GM23338 (cell line): ENCODE measurements around the gene RTN4RL1. TPM values are rescaled to one million over a fixed set of nuclear protein-coding genes. Genes with fewer than 3 reads are reported as not detected.

Experiments used
- ATAC-seq: fragments of 200-7000 bp; cut with Tn5 transposase; 3 replicates; pipeline ENCODE4 v1.9.1; 2020
- DNase-seq: peaks from one replicate; pipeline ENCODE4 v3.0.0-alpha.2; 2015; ENCODE audit warnings: low spot score
- H2AFZ ChIP-seq: fragments of 200-600 bp; sonication (generic); 2 replicates; pipeline ENCODE4 v1.8.0; 2016; ENCODE audit warnings: antibody characterized with exemption, mild to moderate bottlenecking, moderate library complexity
- H3F3A ChIP-seq: fragments of 200-600 bp; sonication (generic); replicated peaks from 2 replicates; pipeline ENCODE4 v1.8.0; 2017; ENCODE audit warnings: antibody characterized with exemption, mixed run types, low read depth
- H3K27ac ChIP-seq: fragments of 200-600 bp; sonication (generic); 2 replicates; pipeline ENCODE4 v1.6.1; 2016; ENCODE audit warnings: low read depth
- H3K27me3 ChIP-seq: fragments of 200-600 bp; sonication (generic); 2 replicates; pipeline ENCODE4 v1.8.0; 2016; ENCODE audit warnings: mild to moderate bottlenecking, mixed run types, moderate library complexity; ENCODE audit not compliant: insufficient read depth
- H3K36me3 ChIP-seq: fragments of 200-600 bp; sonication (generic); 2 replicates; pipeline ENCODE4 v1.8.0; 2016; ENCODE audit warnings: mild to moderate bottlenecking; ENCODE audit not compliant: insufficient read depth
- H3K4me1 ChIP-seq: fragments of 200-600 bp; sonication (generic); 2 replicates; pipeline ENCODE4 v1.8.0; 2016; ENCODE audit warnings: mild to moderate bottlenecking, moderate library complexity; ENCODE audit not compliant: insufficient read depth
- H3K4me2 ChIP-seq: fragments of 200-600 bp; sonication (generic); 2 replicates; pipeline ENCODE4 v1.7.1; 2017; ENCODE audit warnings: mixed run types
- H3K4me3 ChIP-seq: fragments of 200-600 bp; sonication (generic); 2 replicates; pipeline ENCODE4 v1.6.1; 2016; ENCODE audit warnings: mixed run types
- H3K79me2 ChIP-seq: fragments of 200-600 bp; sonication (generic); replicated peaks from 2 replicates; pipeline ENCODE4 v1.8.0; 2017; ENCODE audit warnings: mild to moderate bottlenecking; ENCODE audit not compliant: insufficient read depth
- H3K9me2 ChIP-seq: fragments of 200-600 bp; sonication (generic); 2 replicates; pipeline ENCODE4 v1.8.0; 2017; ENCODE audit not compliant: insufficient read depth
- H4K20me1 ChIP-seq: fragments of 200-600 bp; sonication (generic); replicated peaks from 2 replicates; pipeline ENCODE4 v1.8.0; 2017; ENCODE audit warnings: mild to moderate bottlenecking; ENCODE audit not compliant: insufficient read depth
- H3K27ac Mint-ChIP-seq: 2 replicates; pipeline ENCODE4 v1.8.0; 2020; ENCODE audit warnings: inconsistent platforms, mild to moderate bottlenecking, moderate library complexity, mixed read lengths
- H3K27me3 Mint-ChIP-seq: 3 replicates; pipeline ENCODE4 v1.8.0; 2022; ENCODE audit warnings: low read depth, mild to moderate bottlenecking, moderate library complexity, mixed read lengths, inconsistent platforms; ENCODE audit not compliant: insufficient read depth, poor library complexity
- H3K36me3 Mint-ChIP-seq: 3 replicates; pipeline ENCODE4 v1.8.0; 2021; ENCODE audit warnings: low read depth, mild to moderate bottlenecking, inconsistent platforms, moderate library complexity, mixed read lengths
- H3K4me1 Mint-ChIP-seq: 3 replicates; pipeline ENCODE4 v1.8.0; 2020; ENCODE audit warnings: mild to moderate bottlenecking, inconsistent platforms, mixed read lengths
- H3K4me3 Mint-ChIP-seq: 3 replicates; pipeline ENCODE4 v1.8.0; 2021; ENCODE audit warnings: moderate library complexity, mild to moderate bottlenecking, inconsistent platforms, mixed read lengths
- H3K9me3 Mint-ChIP-seq: 3 replicates; pipeline ENCODE4 v1.8.0; 2020; ENCODE audit warnings: moderate library complexity, mild to moderate bottlenecking, inconsistent platforms, mixed read lengths
- CREB1 ChIP-seq: fragments of 250-450 bp; sonication (Bioruptor Pico); IDR thresholded peaks from 2 replicates; pipeline ENCODE4 v1.5.0; 2020; ENCODE audit warnings: low read depth, mild to moderate bottlenecking, moderate library complexity
- CTCF ChIP-seq, 2 experiments: fragments of 200-600 bp in 1 of 2; sonication (generic) in 1 of 2; conservative IDR thresholded peaks; 2 replicates each; pipeline versions ENCODE4 v1.5.1 to v1.6.1; 2016 to 2017; ENCODE audit warnings: antibody characterized with exemption in 2 of 2, low read depth in 2 of 2, mild to moderate bottlenecking in 2 of 2, moderate library complexity in 1 of 2
- ETS1 ChIP-seq: IDR thresholded peaks from 2 replicates; pipeline ENCODE4 v1.6.1; 2016; ENCODE audit warnings: antibody characterized with exemption
- EZH2 ChIP-seq: fragments of 200-600 bp; sonication (generic); IDR thresholded peaks from one replicate; pipeline ENCODE4 v1.8.0; 2017; ENCODE audit warnings: antibody characterized with exemption, mild to moderate bottlenecking, low read depth; ENCODE audit not compliant: unreplicated experiment
- EZH2phosphoT487 ChIP-seq: fragments of 200-600 bp; sonication (generic); IDR thresholded peaks from one replicate; pipeline ENCODE4 v1.8.1; 2018; ENCODE audit warnings: antibody characterized with exemption; ENCODE audit not compliant: unreplicated experiment
- JUNB ChIP-seq: IDR thresholded peaks from one replicate; pipeline ENCODE4 v1.6.1; 2016; ENCODE audit warnings: antibody characterized with exemption; ENCODE audit not compliant: unreplicated experiment
- NANOG ChIP-seq: IDR thresholded peaks from 2 replicates; pipeline ENCODE4 v1.6.1; 2016; ENCODE audit warnings: antibody characterized with exemption, borderline replicate concordance
- POLR2AphosphoS5 ChIP-seq: IDR thresholded peaks from 2 replicates; pipeline ENCODE4 v1.6.1; 2016; ENCODE audit warnings: antibody characterized with exemption, low read depth
- STAT1 ChIP-seq: IDR thresholded peaks from one replicate; pipeline ENCODE4 v1.6.1; 2016; ENCODE audit warnings: antibody characterized with exemption; ENCODE audit not compliant: unreplicated experiment
- ZNF114 ChIP-seq: fragments of 250-450 bp; sonication (Bioruptor Pico); IDR thresholded peaks from 2 replicates; pipeline ENCODE4 v1.5.0; 2020; ENCODE audit warnings: mild to moderate bottlenecking, moderate library complexity
- ZNF331 ChIP-seq: fragments of 250-450 bp; sonication (Bioruptor Pico); IDR thresholded peaks from 2 replicates; pipeline ENCODE4 v1.5.0; 2020; ENCODE audit warnings: low read depth, mild to moderate bottlenecking, moderate library complexity
- ZNF462 ChIP-seq: fragments of 250-450 bp; sonication (Bioruptor Pico); IDR thresholded peaks from 2 replicates; pipeline ENCODE4 v1.5.0; 2020; ENCODE audit warnings: mild to moderate bottlenecking, moderate library complexity
- polyA plus RNA-seq: library from polyadenylated mRNA; unstranded; fragments of >200 nt; fragmentation: Nextera tagmentation; extraction: Ambion mirVana; gene quantifications from 2 replicates; pipeline ENCODE4 v1.2.1, GENCODE V29; 2016
- total RNA-seq: library from RNA; depleted of rRNA; stranded (reverse); fragments of >200 nt; shearing (Covaris generic); gene quantifications from 2 replicates; pipeline ENCODE4 v1.2.3, GENCODE V29; 2014
- TF ChIP-seq, protein P1 (sequence below): IDR thresholded peaks from one replicate; pipeline ENCODE4 v1.6.1; 2018; ENCODE audit warnings: antibody characterized with exemption; ENCODE audit not compliant: unreplicated experiment

The RTN4RL1 gene
- total and polyA plus RNA-seq, 2 experiments from 2014 or later, result 0.17 TPM; not detected in 1

DNA sequence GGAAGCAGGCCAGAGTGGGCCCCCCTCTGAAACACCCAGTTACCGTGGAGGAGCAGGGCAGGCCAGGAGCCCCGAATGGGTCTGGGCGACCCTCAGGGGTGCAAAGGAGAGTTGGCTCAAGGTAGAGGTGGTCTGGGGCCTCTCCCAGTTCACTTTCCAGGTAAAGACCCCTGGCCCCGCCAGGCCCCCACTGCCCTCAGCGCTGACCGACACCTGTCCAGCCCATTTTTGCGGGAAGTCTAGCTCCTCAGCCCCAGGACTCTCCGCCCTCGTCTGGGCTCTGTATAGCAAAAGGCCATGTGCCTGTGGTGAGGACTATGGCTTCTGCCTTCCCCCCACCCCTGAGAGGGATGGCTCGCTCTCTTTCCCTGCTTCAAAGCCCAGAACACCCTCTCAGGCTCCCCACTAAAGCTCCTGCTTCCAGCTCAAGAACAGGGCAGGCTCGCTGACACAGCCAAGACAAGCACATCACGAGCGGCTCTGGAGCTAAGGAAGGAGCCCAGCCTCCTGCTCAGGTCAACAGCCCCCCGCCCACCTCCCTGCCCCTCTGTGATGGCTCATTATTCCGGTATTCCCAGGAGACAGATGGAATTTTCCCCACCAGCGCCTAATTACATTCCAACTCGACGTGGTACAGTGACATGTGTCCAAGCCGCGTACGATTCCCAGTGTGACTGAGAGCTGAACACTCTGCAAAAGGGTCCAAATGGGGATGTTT, 59.4 kb downstream of the RTN4RL1 start:
- Histone ChIP-seq H3K4me2 (no peak overlapping the region), H3F3A (peaks cover 4% of the 10 kb centered on the region; the same call in 1 of the 2 replicates), H3K9me2 (no peaks in the 10 kb centered on the region), H4K20me1 (no peaks in the 10 kb centered on the region), H2AFZ (no peak overlapping the region), H3K4me3 (no peak overlapping the region), H3K4me1 (peaks cover 8% of the 10 kb centered on the region), H3K27ac (no peak overlapping the region), H3K36me3 (no peaks in the 10 kb centered on the region), H3K79me2 (no peaks in the 10 kb centered on the region), H3K27me3 (no peaks in the 10 kb centered on the region)
- Mint-ChIP-seq H3K9me3 (no peaks in the 10 kb centered on the region), H3K4me1 (peaks cover 25% of the 10 kb centered on the region), H3K27me3 (peaks cover 24% of the 10 kb centered on the region), H3K4me3 (no peak overlapping the region), H3K36me3 (no peaks in the 10 kb centered on the region), H3K27ac (no peak overlapping the region)
- no peak for ATAC-seq
- no peak for DNase-seq
- TF ChIP-seq POLR2AphosphoS5 (no peak), CTCF (conservative IDR thresholded peaks at IDR 0.05; ENCODE audit: low read depth in 2 of 2) (no peak), JUNB (no peak), CREB1 (CRISPR knock-in tag) (no peak), ZNF331 (CRISPR knock-in tag) (no peak), EZH2 (no peak), ZNF462 (no peak), STAT1 (no peak), NANOG (no peak), ETS1 (no peak), ZNF114 (no peak), EZH2phosphoT487 (no peak)
- TF ChIP-seq, protein P1, sequence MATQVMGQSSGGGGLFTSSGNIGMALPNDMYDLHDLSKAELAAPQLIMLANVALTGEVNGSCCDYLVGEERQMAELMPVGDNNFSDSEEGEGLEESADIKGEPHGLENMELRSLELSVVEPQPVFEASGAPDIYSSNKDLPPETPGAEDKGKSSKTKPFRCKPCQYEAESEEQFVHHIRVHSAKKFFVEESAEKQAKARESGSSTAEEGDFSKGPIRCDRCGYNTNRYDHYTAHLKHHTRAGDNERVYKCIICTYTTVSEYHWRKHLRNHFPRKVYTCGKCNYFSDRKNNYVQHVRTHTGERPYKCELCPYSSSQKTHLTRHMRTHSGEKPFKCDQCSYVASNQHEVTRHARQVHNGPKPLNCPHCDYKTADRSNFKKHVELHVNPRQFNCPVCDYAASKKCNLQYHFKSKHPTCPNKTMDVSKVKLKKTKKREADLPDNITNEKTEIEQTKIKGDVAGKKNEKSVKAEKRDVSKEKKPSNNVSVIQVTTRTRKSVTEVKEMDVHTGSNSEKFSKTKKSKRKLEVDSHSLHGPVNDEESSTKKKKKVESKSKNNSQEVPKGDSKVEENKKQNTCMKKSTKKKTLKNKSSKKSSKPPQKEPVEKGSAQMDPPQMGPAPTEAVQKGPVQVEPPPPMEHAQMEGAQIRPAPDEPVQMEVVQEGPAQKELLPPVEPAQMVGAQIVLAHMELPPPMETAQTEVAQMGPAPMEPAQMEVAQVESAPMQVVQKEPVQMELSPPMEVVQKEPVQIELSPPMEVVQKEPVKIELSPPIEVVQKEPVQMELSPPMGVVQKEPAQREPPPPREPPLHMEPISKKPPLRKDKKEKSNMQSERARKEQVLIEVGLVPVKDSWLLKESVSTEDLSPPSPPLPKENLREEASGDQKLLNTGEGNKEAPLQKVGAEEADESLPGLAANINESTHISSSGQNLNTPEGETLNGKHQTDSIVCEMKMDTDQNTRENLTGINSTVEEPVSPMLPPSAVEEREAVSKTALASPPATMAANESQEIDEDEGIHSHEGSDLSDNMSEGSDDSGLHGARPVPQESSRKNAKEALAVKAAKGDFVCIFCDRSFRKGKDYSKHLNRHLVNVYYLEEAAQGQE, result no peak
